ENCODE measurements around the gene DOHH.

DOHH gene

DNA sequence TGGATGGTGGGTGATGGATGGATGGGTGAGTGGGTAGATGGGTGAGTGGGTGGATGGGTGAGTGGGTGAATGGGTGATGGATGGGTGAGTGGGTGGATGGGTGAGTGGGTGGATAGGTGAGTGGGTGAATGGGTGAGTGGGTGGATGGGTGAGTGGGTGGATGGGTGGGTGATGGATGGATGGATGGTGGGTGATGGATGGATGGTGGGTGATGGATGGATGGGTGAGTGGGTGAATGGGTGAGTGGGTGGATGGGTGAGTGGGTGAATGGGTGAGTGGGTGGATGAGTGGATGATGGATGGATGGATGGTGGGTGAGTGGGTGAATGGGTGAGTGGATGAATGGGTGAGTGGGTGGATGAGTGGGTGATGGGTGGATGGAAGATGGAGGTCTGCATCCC lies 23.0 kb downstream of the DOHH start:
- DNase-seq (ENCODE audit: low read depth) = no peak

DNA sequence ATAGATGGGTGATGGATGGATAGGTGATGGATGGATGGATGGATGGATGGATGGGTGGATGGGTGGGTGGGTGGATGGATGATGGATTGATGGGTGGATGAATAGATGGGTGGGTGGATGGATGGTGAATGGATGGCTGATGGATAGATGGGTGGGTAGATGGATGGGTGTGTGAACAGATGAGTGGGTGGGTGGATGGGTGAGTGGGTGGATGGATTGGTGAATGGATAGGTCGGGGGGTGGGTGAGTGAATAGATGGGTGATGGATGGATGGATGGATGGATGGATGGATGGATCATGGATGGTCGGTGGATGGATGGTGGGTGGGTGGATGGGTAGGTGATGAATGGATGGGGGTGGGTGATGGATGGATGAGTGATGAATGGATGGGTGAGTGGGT lies 23.6 kb downstream of the DOHH start:
- no peak for DNase-seq (ENCODE audit: low read depth)

- DNase-seq (ENCODE audit: low read depth) = no peak
Measured at GRCh38 chr19:3475449-3475848, 25.0 kb downstream of the DOHH start.

GRCh38 chr19:3474614-3475013 lies 25.9 kb downstream of the DOHH start:
- DNase-seq (ENCODE audit: low read depth) = no peak

DNA sequence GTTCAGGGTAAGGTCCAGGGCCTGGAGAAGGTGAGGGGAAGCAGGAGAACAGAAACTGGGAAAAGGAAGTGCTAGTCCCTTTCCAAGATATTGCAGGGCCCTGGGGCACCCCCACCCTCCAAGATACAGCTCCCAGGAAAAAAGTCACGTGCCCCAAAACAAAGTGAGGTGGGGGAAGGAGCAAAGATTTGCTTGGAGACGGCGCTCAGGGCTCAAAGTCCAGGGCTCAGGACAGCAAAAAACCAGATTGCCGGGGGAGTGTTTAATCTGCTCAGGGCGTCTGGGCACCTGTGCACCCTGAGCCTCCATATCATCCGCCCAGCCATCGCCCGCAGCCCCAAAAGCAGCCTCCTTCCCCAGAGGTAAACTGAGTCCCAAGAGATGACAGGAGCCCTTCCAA lies 26.5 kb downstream of the DOHH start:
- no peak for DNase-seq (ENCODE audit: low read depth)

GRCh38 chr19:3471954-3472655 lies 28.4 kb downstream of the DOHH start:
- DNase-seq (ENCODE audit: low read depth) = no peak

GRCh38 chr19:3470500-3471128 lies 29.9 kb downstream of the DOHH start:
- no peak for DNase-seq (ENCODE audit: low read depth)

GRCh38 chr19:3469638-3470499 lies 30.6 kb downstream of the DOHH start:
- no peak for DNase-seq (ENCODE audit: low read depth)

DNA sequence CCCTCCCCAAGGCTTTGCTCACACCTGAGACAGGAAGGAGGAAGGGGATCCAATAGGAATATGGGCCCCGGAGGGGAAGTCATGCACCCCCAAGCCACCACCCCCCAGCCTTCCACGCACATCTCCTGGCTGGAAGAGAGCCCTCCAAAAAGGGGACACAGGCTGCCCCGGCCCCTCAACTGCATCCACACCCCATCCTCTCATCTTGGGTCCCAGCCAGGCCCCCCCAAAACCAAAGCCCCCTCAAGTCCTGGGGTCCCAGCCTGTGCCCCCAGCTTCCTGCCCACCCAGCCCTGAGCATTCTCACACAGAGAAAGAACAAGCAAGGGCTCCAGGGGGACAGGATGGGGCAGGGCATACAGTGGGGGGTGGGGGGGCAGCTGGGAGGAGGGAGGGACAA lies 32.3 kb downstream of the DOHH start:
- no peak for DNase-seq (ENCODE audit: low read depth)

GRCh38 chr19:3467437-3468198 lies 32.9 kb downstream of the DOHH start:
- DNase-seq (ENCODE audit: low read depth) = no peak

GRCh38 chr19:3466635-3467034 lies 33.8 kb downstream of the DOHH start:
- DNase-seq (ENCODE audit: low read depth) = no peak

DNA sequence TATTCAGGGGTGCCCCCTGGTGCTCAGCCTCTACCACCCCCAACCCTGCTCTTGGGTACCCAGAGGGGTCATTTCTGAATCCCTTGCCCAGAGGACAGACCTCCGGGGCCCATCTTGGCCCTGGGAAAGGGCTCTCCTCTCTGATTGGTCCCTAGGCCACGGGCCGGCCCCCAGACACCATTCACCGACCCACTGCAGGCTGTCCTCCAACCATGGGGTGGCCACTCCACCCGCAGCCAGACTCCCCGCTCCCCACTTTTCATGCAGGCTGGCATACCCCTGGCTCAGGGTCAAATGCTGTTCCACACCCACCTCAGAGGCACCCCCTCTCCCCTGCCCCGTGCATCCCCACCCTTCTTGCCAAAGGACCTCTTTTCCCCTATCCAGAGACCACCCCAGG lies 34.9 kb downstream of the DOHH start:
- DNase-seq (ENCODE audit: low read depth) = no peak

DNA sequence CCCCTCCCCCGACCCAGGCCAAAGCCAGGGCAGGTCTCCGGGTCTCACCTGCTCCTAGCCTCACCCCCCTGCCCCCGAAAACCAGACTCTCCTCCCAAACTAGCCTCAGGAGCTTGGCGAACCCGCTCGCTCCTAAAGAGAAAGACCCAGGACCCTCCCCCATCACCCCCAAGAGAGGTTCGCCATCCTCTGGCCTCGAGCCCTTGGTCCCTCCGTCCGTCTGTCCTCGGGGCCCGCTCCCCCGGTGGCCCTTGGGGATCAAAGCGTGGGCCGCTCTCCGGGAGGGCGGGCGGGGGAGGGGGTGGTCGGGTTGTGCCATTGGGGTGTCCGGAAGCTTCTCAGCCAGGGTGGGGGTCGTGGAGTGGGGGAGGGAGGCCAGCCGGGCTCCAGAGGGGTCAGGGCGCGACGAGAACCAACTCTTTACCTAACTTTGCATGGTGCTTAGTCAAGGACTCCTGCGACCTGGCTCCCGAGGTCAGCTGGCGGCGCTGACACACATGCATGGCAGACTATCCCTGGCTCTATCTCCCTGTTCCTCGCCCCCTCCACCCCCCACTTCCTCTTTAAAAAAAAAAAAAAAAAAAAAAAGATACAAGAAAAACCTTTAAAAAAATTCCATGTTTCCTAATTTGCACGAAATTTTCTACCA lies 35.8 kb downstream of the DOHH start:
- DNase-seq (ENCODE audit: low read depth) = no peak

DNA sequence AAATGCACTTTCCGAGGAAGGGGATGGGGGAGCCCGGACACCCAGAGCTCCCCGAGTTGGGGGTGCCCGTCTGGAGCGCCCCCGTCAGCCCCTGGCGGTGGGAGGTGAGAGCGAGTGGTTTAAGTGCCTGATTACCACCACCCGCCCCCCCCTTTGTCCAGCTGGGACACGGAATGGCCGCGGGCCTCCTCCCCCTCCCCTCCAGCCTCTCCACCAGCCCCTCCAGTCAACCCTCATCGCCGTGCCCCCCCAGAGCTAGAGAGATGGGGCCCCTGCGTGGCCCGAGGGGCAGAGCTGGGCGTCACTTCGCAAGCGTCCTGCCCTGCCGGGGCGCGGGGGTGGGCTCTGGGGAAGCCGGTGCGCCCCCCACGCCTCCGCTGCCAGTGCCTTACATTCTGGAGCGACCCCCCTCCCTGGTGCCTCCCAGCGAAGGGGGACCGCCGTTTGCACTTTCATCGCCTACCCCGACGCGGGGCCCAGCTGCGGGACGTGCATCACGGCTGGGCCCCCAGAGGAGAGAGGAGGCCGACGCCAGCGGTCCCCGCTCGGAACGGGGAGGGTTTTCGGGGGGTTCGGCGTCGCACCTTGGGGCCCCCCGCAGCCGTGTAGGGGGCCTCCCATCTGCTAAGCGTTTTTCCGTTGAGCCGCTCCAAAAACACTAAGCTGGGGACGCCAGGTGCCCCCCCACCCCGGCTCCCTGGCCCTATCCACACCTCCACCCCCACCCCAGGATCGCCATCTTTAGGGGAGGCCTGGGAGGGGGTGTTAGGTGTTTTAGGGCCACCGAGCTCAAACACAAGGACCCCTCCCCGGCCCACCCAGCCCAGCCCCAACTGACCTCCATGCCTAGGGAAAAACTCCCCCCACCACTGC lies 36.5 kb downstream of the DOHH start:
- no peak for DNase-seq (ENCODE audit: low read depth)

GRCh38 chr19:3462991-3463713 lies 37.3 kb downstream of the DOHH start:
- DNase-seq (ENCODE audit: low read depth) = no peak

GRCh38 chr19:3459965-3460582 lies 40.4 kb downstream of the DOHH start:
- no peak for DNase-seq (ENCODE audit: low read depth)

GRCh38 chr19:3459089-3459881 lies 41.2 kb downstream of the DOHH start:
- DNase-seq (ENCODE audit: low read depth) = no peak

DNA sequence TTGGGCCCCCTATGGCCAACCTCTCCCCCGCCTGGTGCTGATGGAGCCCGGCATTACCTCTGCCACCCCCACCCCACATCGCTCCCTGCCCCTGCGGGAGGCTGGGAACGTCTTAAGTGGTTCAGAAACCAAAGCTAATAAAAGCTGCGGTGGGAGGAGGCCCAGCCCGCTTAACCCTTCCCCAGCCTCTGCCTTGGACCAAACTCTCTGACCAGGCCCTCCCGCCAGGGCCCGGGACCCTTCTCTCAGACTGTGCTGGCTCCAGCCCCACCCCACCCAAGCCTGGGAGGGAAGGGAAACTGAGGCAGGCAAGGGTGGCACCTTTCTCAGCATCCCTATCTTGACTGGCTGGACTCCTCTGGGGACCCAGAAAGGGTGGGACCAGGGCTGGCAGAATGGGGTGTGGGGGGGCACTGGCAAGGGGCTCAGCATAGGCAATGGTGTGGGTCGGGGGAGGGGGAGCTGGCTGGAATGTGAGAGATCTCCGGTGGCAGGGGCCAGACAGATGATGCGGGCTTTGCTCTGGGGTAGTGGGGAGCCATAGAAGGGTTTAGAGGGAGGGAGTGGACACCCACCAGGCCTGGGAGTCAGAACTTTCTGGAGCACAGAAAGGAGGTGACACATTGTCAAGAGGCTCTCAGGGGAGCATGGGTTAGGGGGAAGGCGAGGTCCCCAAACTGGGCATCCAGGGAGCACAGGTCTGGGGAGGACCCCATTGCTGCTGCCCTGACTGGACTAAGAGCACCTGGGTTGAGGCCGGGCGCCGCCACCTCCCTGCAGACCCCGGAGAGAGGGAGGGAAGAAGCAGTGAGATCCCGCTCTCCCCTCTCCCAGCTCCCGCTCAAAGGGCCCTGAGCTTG lies 42.0 kb downstream of the DOHH start:
- no peak for DNase-seq (ENCODE audit: low read depth)

Data from activated T-cell treated with anti-CD3 and anti-CD28 coated beads for 48 hours (primary cell).